HEK293 (cell line): Measurements from ENCODE around the gene TTC33.

Experiments
- CTCF ChIA-PET: fragments of 350-600 bp; formaldehyde crosslinking; extraction: SDS; loops from one replicate; lab custom pipeline; 2021; ENCODE audit warnings: antibody characterized with exemption; lab: Yijun Ruan, JAX
- POLR2A ChIA-PET: fragments of 300-600 bp; formaldehyde crosslinking; extraction: SDS; loops from one replicate; lab custom pipeline; 2020; ENCODE audit warnings: antibody characterized with exemption, inconsistent platforms; lab: Yijun Ruan, JAX
- H3K27ac ChIP-seq: fragments of 200-500 bp; sonication (Bioruptor generic); 2 replicates; pipeline ENCODE4 v1.5.1; 2014; ENCODE audit warnings: low read depth, low read length, control low read depth, inconsistent platforms; ENCODE audit errors: extremely low read depth
- H3K36me3 ChIP-seq, 2 experiments: fragments of 200-500 bp in 1 of 2; sonication (Bioruptor generic) in 1 of 2; 1 replicate in 1 of 2; 2 replicates in 1 of 2; pipeline ENCODE4 v1.5.1; 2014 to 2017; ENCODE audit warnings: inconsistent platforms in 2 of 2, low read length in 2 of 2; ENCODE audit not compliant: control insufficient read depth in 2 of 2, insufficient read depth in 1 of 2
- H3K4me1 ChIP-seq: fragments of 200-500 bp; sonication (Bioruptor generic); 2 replicates; pipeline ENCODE4 v1.5.1; 2014; ENCODE audit warnings: mild to moderate bottlenecking, low read length, inconsistent platforms; ENCODE audit not compliant: control insufficient read depth, insufficient read depth
- H3K4me3 ChIP-seq: 2 replicates; pipeline ENCODE4 v1.5.1; 2011; ENCODE audit warnings: low read depth, mild to moderate bottlenecking, control low read depth, low read length, moderate library complexity
- H3K9me3 ChIP-seq: fragments of 200-500 bp; sonication (Bioruptor generic); 2 replicates; pipeline ENCODE4 v1.5.1; 2014; ENCODE audit warnings: low read depth, low read length, inconsistent platforms; ENCODE audit not compliant: control insufficient read depth, insufficient read depth
- ELK4 ChIP-seq: IDR thresholded peaks from 2 replicates; pipeline ENCODE4 v1.6.1; 2011; ENCODE audit warnings: mild to moderate bottlenecking, low read depth, low read length, borderline replicate concordance
- MYNN ChIP-seq: fragments of 450-650 bp; formaldehyde crosslinking; IDR thresholded peaks from 2 replicates; pipeline ENCODE4 v1.5.1; 2016; ENCODE audit warnings: missing biosample characterization, missing genetic modification characterization, borderline replicate concordance
- OVOL3 ChIP-seq: fragments of 450-650 bp; formaldehyde crosslinking; IDR thresholded peaks from 2 replicates; pipeline ENCODE4 v1.5.1; 2016; ENCODE audit warnings: missing biosample characterization, missing genetic modification characterization
- PRDM1 ChIP-seq: fragments of 450-650 bp; formaldehyde crosslinking; IDR thresholded peaks from 2 replicates; pipeline ENCODE4; 2016; ENCODE audit warnings: missing biosample characterization, missing genetic modification characterization
- PRDM10 ChIP-seq: fragments of 450-650 bp; formaldehyde crosslinking; IDR thresholded peaks from 2 replicates; pipeline ENCODE4 v1.5.1; 2016; ENCODE audit warnings: missing biosample characterization, missing genetic modification characterization
- SP2 ChIP-seq: fragments of 450-650 bp; formaldehyde crosslinking; IDR thresholded peaks from 2 replicates; pipeline ENCODE4 v1.5.1; 2016; ENCODE audit warnings: missing biosample characterization, missing genetic modification characterization
- ZBTB26 ChIP-seq: fragments of 450-650 bp; formaldehyde crosslinking; optimal IDR thresholded peaks from 2 replicates; pipeline ENCODE3; 2016; ENCODE audit warnings: missing biosample characterization, mild to moderate bottlenecking, missing genetic modification characterization
- ZNF132 ChIP-seq: fragments of 450-650 bp; formaldehyde crosslinking; IDR thresholded peaks from 2 replicates; pipeline ENCODE4 v1.5.1; 2017; ENCODE audit warnings: missing biosample characterization, missing genetic modification characterization, borderline replicate concordance
- ZNF169 ChIP-seq: fragments of 450-650 bp; formaldehyde crosslinking; IDR thresholded peaks from 2 replicates; pipeline ENCODE4 v1.5.1; 2016; ENCODE audit warnings: missing biosample characterization, missing genetic modification characterization
- ZNF223 ChIP-seq: fragments of 450-650 bp; formaldehyde crosslinking; IDR thresholded peaks from 2 replicates; pipeline ENCODE4 v1.5.1; 2016; ENCODE audit warnings: missing biosample characterization, missing genetic modification characterization
- ZNF26 ChIP-seq: fragments of 450-650 bp; formaldehyde crosslinking; IDR thresholded peaks from 2 replicates; pipeline ENCODE4 v1.5.1; 2016; ENCODE audit warnings: missing biosample characterization, missing genetic modification characterization
- ZNF280D ChIP-seq: fragments of 450-650 bp; formaldehyde crosslinking; IDR thresholded peaks from 2 replicates; pipeline ENCODE4 v1.5.1; 2016; ENCODE audit warnings: missing biosample characterization, missing genetic modification characterization

TTC33 gene

GRCh38 chr5:40614923-40615585 is 140.7 kb downstream of the TTC33 start (continued):
- no peak for TF ChIP-seq OVOL3 (tag by site-specific recombination)
- TF ChIP-seq ZNF132 (tag by site-specific recombination), result no peak
- TF ChIP-seq ZNF280D (tag by site-specific recombination), result no peak
- TF ChIP-seq ZNF169 (tag by site-specific recombination), result no peak
- no peak for TF ChIP-seq ZNF26 (tag by site-specific recombination)
- TF ChIP-seq ZNF223 (tag by site-specific recombination), result no peak

- Histone ChIP-seq H3K36me3 (no peaks in the 10 kb centered on the region), H3K27ac (no peak overlapping the region), H3K4me1 (peaks cover 4% of the 10 kb centered on the region), H3K9me3 (no peaks in the 10 kb centered on the region), H3K4me3 (no peak overlapping the region)
- CTCF ChIA-PET, result no interaction called here
- no peak for TF ChIP-seq ZNF280D (tag by site-specific recombination)
- POLR2A ChIA-PET, result no interaction called here
Measured at GRCh38 chr5:40614466-40614865, 141.3 kb downstream of the TTC33 start.

- CTCF ChIA-PET, result no interaction called here
Measured at GRCh38 chr5:40607202-40607601, 148.6 kb downstream of the TTC33 start.

More at GRCh38 chr5:40607202-40607601, 148.6 kb downstream of the TTC33 start:
- Histone ChIP-seq H3K4me1 (no peaks in the 10 kb centered on the region), H3K9me3 (no peaks in the 10 kb centered on the region), H3K27ac (no peak overlapping the region), H3K36me3 (no peaks in the 10 kb centered on the region), H3K4me3 (no peak overlapping the region)
- POLR2A ChIA-PET, result no interaction called here
- TF ChIP-seq SP2 (tag by site-specific recombination), result no peak
- no peak for TF ChIP-seq PRDM1
- no peak for TF ChIP-seq ZBTB26 (tag by site-specific recombination)
- no peak for TF ChIP-seq MYNN (tag by site-specific recombination)
- no peak for TF ChIP-seq ELK4
- no peak for TF ChIP-seq PRDM10 (tag by site-specific recombination)
